Stimulated activated CD8-positive, alpha-beta memory T cell treated with anti-CD3 and anti-CD28 coated beads, Interleukin-12 subunit alpha, Interleukin-12 subunit beta, amount 100 ng/mL, for 4 hours (primary cell): ENCODE results near the gene EGFL7.
A peak's percentile ranks its signal among the peaks of the same experiment; 100 is the strongest.

Experiments used
- DNase-seq: peaks from one replicate; pipeline ENCODE4 v3.0.0-alpha.2; 2020; ENCODE audit warnings: low read depth

The EGFL7 gene

DNA sequence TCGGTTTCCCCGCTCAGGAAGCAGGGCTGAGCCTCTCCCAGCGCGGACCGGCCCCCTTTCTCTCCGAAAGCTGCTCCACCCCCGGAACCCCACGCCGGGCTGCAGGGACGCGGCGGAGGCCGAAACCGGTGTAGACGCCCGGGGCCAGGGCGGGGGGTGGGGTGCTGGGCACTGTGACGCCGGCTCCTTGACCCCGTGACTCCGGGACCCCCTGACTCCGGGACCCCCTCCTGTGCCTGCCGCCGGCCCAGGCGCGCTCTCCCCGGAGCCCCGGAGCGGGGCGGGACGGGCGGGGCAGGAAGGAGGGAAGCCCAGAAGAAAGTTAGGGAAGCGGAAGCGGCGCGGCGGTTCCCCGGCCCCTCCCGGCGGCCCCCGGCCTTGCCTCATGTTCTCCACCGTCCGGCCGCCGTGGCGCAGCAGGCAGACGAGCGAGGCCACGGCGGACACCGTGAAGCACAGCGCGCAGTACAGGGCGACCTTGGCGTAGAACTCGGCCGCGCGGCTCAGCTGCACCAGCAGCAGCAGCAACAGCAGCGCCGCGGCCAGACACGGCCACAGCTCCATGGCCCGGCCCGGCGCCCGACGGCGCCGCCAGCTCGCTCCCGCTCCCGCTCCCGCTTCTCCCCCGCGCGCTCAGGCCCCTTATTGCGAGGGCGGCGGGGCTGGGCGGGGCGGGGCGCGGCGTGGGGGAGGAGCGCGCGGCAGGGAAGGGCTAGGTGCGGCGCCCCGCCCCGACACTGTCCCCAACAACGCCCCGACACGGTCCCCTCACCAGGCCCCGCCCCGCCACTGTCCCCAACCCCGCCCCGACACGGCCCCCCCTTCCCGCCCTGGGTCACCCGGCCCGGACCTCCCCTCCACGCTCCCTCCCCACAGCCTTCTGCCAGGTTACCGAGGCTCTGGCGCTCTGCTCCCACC is 24.3 kb downstream of the EGFL7 start, which contains the start of gene AGPAT2:
Gene AGPAT2, minus strand, starts transcription at position 664 of the 918 bp plus-strand sequence. Its CDS starts 100 bp downstream, at position 564.
- peak; percentile 45 for DNase-seq

DNA sequence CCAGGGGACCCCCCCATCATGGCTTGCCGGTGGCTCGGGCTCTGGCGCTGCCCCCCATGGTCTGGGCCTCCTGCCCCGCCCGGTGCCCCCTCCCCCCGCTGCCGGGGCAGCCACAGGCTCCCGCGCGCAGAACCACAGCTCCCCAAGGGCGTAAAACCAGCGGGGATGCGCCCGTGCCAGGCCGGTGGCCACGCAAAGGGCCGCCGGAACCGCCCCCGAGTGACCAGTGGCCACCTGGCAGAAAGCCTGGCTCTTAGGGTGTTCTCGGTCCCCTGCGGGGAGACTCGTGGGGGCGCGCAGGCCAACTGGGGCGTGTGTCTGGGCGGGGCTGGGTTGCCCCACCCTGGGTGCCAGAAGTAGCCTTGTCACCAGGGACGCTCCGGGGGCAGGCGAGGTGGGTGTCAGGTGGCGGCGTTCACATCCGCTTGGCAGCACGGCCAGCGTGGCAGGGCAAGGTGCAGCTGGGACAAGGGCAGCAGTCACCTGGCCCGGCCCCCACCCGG is 25.1 kb downstream of the EGFL7 start:
- DNase-seq = no peak

GRCh38 chr9:136688274-136689107 is 25.8 kb downstream of the EGFL7 start:
- no peak for DNase-seq

DNA sequence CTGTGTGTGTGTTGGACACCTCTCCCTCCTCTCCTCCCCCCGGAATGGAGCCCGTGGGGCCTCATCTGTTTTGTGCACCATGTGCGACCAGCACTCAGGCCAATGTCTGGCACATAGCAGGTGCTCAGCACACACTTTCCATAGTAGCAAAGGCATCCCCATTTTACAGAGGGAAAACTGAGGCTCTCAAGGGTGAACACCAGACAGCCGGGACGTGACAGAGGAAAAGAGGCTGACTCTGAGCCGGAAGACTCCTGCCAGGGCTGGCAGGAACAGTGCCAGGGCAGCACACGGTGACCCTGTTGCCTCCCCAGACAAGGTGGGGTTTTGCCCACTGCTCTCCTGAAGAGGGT is 26.4 kb downstream of the EGFL7 start:
- DNase-seq = no peak

DNA sequence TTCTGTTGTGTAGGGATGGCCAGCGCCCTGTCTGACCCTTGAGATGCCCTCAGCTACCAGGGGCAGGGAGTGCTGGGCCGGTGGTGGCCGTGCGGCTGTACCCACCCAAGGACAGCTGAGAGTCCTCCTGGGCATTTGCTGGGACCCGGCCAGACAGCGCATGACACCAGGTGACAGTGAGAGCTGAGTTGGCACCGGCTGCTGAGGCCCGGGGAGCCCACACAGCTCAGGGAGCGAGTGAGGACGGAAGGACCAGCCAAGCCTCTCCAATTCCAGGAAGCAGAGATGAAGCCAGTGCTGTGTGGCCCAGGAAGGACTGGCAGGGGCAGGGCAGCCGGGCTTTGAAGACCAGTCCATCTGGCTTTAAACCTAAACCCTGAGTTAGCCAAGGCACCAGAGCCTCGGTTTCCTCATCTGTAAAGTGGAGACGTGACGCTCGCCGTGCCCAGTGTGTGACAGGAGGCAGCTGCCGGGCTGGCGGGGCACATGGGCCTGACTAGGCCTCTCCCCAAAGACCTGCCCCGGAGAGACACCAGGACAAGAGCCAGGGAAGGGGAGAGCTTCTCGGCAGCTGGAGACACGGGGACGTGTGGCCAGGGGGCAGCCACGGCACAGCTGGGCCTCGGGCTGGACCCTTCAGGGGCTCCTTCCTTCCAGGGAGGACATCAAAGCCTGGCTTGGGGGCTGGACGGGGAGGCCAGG is 27.5 kb downstream of the EGFL7 start:
- DNase-seq = no peak

DNA sequence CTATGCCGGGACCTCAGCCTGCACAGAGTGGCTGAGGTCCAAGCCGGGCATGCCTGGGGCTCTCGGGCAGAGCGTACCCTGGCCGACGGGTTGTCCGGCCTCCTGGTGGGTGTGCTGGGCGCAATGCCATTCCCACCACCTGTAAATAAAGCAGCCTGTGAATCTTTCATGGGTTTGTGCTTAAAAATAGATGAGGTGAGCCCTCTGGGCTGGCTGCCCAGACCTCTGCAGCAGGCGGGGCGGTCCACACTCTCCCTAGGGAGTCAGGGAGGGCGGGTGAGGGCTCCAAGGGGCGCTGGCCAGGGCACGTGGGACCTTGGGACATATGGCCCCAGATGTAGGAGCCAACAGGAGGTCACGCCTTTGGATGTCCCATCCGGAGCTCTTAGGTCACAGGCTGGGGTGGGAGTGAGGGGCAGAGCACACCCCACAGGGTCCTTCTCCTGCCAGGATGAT is 28.1 kb downstream of the EGFL7 start:
- no peak for DNase-seq

DNA sequence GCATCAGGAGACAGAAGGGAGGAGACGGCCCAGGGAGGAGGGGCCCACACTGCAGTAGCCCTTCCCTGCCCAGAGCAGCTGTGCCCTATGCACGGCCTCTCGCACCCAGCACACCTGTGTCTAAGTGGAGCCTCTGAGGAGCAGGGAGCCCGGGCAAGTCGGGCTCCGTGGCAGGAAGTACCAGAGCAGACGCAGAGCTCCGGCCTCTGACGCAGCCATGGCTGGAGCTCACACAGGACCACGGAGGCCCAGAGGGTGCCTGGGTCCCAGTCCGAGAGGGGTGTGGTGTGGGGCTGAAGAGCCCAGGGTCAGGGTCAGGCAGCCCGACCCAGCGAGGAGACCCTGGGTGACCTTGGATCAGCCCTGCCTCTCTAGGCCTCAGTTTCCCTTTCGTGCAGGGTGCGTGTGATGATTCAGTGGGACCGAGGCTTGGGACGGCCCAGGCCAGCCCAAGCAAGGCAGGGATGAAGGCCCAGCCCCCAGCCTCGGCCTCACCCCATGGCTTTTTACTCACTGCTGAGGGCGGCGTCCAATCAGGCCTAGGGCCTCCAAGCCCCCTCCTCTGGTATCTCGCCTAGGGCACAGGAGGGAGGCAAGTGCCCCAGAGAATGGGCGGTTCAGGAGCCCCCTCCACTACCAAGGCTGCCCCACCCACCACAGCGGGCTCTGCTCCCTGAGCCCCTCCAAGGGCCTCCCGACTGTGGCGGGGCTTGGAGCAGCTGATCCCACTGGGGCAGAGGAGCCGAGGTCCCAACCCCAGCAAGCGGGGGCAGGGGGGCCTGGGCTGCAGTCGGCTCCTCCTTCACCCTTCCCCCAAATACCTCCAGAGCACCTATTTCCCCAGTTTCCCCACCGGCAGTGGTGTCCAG is 28.8 kb downstream of the EGFL7 start:
- no peak for DNase-seq

GRCh38 chr9:136692185-136693134 is 29.7 kb downstream of the EGFL7 start:
- no peak for DNase-seq

- no peak for DNase-seq
Observed at GRCh38 chr9:136693135-136693489, 30.4 kb downstream of the EGFL7 start.

DNA sequence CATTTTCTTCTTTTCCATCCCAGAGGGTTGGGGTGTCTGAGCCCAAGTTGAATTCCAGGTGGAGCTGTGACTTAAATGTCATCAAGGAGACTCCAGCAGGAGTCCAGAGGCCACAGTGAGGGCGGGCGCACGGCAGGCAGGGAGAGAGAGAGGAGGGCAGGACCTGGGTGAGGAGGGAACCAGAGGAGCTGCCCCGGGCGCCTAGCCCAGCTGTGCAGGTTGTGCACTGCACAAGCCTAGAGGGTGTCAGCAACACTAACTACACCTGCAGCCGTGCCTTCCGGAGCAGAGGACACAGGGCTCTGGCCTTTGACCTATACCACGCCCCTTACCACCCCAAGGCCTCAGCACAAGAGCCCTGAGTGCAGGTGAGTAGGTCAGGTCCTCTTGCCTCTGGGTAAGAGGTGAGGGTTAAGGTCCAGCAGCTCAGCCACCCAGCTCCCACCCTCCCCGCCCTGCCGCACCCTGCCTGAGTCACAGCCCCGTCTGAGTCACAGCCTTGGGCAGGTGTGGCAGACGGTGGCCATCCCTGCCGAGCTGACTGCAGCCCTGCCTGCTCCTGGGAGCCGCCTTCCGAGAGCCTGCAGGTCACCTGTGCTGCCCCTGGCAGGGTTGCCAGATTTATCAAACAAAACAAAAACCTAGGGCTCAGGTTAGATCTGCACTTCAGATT is 30.9 kb downstream of the EGFL7 start:
- DNase-seq = no peak

DNA sequence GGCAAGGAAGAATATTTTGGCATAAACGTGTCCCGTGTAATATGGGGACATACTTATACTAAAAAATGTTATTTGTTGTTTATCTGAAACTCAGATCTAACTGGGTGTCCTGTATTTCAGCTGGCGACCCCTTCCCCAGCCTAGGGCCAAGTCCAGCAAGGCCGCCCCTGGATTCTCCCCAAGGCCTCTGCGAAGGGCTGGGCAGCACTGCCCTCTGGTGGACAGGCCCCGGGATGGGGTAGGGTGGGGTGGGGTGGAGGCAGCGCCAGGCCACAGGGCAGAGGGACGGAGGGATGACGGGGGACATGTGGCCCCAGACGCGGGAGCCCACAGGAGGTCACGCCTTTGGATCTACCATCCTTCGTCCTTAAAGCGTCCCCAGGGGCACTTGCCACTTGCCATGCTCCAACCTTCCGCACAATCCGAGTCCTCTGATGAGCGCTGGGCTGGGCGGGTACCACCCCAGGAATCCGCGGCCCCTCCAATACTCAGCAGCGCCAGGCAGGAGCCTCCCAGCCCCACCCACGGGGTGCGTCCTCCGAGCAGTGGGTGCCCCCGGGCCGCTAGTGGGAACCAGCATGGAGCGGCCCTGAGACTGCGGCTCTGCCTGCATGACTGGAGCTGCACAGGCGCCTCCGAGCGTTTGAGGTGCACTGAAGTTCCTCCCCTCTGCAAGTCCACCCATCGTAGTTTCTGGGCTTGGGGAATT is 31.6 kb downstream of the EGFL7 start:
- DNase-seq = no peak

DNA sequence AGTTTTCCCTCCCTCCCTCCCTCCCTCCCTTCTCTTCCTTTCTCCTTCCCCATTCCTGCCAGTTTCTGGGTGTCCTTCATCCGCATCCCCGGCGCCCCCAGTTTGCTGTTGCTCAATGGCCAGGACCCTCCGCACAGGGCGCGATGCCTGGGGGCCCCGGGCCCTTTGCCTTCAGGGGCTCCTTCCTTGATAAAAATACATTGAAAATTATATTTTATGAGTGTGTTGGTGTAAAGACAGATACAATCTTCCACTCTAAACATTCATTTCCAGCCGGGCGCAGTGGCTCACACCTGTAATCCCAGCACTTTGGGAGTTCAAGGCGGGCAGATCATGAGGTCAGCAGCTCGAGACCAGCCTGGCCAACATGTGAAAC is 32.1 kb downstream of the EGFL7 start:
- DNase-seq = no peak

DNA sequence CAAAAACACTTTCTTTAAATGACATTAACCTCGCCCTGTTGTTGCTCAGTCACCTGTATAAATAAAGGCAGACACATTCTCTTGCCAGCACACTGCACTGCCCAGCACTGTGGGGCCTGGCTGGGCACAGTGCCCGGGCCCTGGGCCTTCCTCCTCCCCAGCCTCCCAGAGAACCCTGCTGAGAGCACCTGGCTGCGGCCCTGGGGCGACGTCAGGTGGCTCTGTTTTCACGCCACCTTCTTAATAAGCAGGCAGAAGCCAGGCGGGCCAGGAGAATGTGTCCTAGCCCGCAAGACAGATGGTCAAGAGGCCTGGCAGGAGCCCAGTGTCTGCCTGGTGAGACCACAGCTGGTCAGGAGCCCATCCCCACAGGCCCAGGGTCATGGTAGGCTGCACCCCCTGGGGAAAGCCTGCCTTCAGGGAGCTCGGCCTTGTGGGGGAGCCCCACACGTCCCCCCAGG is 32.7 kb downstream of the EGFL7 start:
- no peak for DNase-seq

DNA sequence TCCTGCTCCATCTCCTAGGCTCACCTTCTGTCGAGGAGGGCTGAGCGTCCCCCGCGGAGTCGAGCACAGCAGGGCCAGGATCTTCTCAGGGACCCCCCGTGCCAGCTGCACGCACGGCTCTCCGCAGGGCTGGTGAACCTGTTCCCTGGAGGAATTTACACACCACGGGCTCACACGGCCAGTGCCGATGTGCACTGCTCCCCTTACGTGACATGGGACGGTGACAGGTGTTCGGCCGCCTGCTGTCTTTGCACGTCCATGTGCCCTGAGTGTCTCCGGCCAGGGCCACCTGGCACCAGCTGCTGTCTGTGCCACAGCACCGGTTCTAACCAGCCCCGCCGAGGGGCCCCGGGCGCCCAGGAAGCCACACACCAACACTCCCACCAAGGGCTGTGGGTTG is 33.2 kb downstream of the EGFL7 start:
- DNase-seq = no peak

DNA sequence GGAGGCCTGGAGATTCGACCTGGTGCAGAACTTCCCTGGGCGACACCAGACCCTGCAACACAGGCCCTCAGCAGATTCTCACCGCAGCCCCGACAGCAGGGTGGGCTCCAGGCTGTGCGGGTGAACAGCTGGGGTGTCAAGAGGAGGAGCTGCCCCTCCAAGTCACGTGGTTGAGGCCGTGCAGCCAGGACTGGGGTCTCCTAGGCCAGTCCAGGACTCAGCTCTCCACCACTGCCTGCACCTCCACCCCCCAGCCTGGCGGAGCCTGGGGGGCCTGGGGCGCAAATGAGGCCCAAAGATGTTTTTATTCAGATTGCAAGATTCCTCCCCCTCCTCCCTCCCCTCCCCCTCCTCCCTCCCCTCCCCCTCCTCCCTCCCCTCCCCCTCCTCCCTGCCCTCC is 33.8 kb downstream of the EGFL7 start:
- DNase-seq = no peak

- DNase-seq = no peak
Observed at GRCh38 chr9:136697146-136697820, 34.6 kb downstream of the EGFL7 start.

- DNase-seq = no peak
Observed at GRCh38 chr9:136697821-136698526, 35.3 kb downstream of the EGFL7 start.
